NCI-H2196 treated with DMSO at 0.1 percent for 48 hours (cell line): ENCODE measurements around the gene GTPBP3.

ENCODE experiments used
- DNase-seq: peaks from one replicate; lab custom pipeline; 2025; ENCODE audit not compliant: unreplicated experiment; lab: John Stamatoyannopoulos, UW

GTPBP3 gene

GRCh38 chr19:17327654-17328516 lies 9.5 kb upstream of the GTPBP3 start:
- no peak for DNase-seq

GRCh38 chr19:17328517-17329365 lies 8.6 kb upstream of the GTPBP3 start:
- DNase-seq, result no peak

GRCh38 chr19:17329366-17330261 lies 7.7 kb upstream of the GTPBP3 start:
- DNase-seq, result no peak

GRCh38 chr19:17330262-17331044 lies 6.9 kb upstream of the GTPBP3 start:
- DNase-seq, result no peak

GRCh38 chr19:17331045-17331558 lies 6.3 kb upstream of the GTPBP3 start:
- peak; percentile 18 for DNase-seq

- no peak for DNase-seq
Observed at GRCh38 chr19:17332360-17332676, 5.0 kb upstream of the GTPBP3 start.

GRCh38 chr19:17332677-17333581 lies 4.4 kb upstream of the GTPBP3 start:
- peak; percentile 75 for DNase-seq

GRCh38 chr19:17333611-17334413 lies 3.5 kb upstream of the GTPBP3 start:
- DNase-seq, result no peak

GRCh38 chr19:17334414-17335409 lies 2.6 kb upstream of the GTPBP3 start, which contains the start of gene ANO8:
TSS of gene ANO8 (minus strand) at chr19:17334855. CDS start at chr19:17334670, 185 bp downstream.
- peak; percentile 98 for DNase-seq

- no peak for DNase-seq
Observed at GRCh38 chr19:17335575-17335974, 1.8 kb upstream of the GTPBP3 start.

- peak; percentile 40 for DNase-seq
Observed at GRCh38 chr19:17337675-17338432, 501 bp downstream of the GTPBP3 start.

GRCh38 chr19:17338433-17339078 lies 1.2 kb downstream of the GTPBP3 start:
- no peak for DNase-seq

- no peak for DNase-seq
Observed at GRCh38 chr19:17339088-17339741, 1.9 kb downstream of the GTPBP3 start.

- no peak for DNase-seq
Observed at GRCh38 chr19:17340302-17340870, 3.0 kb downstream of the GTPBP3 start.

- DNase-seq, result no peak
Observed at GRCh38 chr19:17340871-17341357, 3.6 kb downstream of the GTPBP3 start.
